Measurements from ENCODE around the gene KIF1A. TPM values are rescaled to one million over a fixed set of nuclear protein-coding genes. Genes with fewer than 3 reads are reported as not detected.

The KIF1A gene
- total RNA-seq, 1 donor = not detected

- no peak for TF ChIP-seq CTCF (IDR thresholded peaks at IDR 0.05; ENCODE audit: insufficient read depth, low read depth, low read length)
- no peak for DNase-seq (ENCODE audit: low read depth)
These were observed 103.8 kb downstream of the KIF1A start for GRCh38 chr2:240716130-240716798.

GRCh38 chr2:240714747-240715725, 105.0 kb downstream of the KIF1A start:
- no peak overlapping the region for H3K4me3 ChIP-seq (ENCODE audit: low read depth, low read length)
- no peak for DNase-seq (ENCODE audit: low read depth)
- no peak for TF ChIP-seq CTCF (IDR thresholded peaks at IDR 0.05; ENCODE audit: insufficient read depth, low read depth, low read length)

More at GRCh38 chr2:240716130-240716798, 103.8 kb downstream of the KIF1A start:
- H3K4me3 ChIP-seq (ENCODE audit: low read depth, low read length) = no peak overlapping the region

GRCh38 chr2:240713928-240714746, 105.9 kb downstream of the KIF1A start:
- no peak overlapping the region for H3K4me3 ChIP-seq (ENCODE audit: low read depth, low read length)
- no peak for DNase-seq (ENCODE audit: low read depth)
- no peak for TF ChIP-seq CTCF (IDR thresholded peaks at IDR 0.05; ENCODE audit: insufficient read depth, low read depth, low read length)

GRCh38 chr2:240713071-240713927, 106.7 kb downstream of the KIF1A start:
- no peak for DNase-seq (ENCODE audit: low read depth)
- no peak for TF ChIP-seq CTCF (IDR thresholded peaks at IDR 0.05; ENCODE audit: insufficient read depth, low read depth, low read length)
- H3K4me3 ChIP-seq (ENCODE audit: low read depth, low read length) = no peak overlapping the region

GRCh38 chr2:240712121-240712520, 107.9 kb downstream of the KIF1A start:
- TF ChIP-seq CTCF (IDR thresholded peaks at IDR 0.05; ENCODE audit: insufficient read depth, low read depth, low read length) = no peak
- H3K4me3 ChIP-seq (ENCODE audit: low read depth, low read length) = no peak overlapping the region
- no peak for DNase-seq (ENCODE audit: low read depth)

GRCh38 chr2:240711701-240712100, 108.3 kb downstream of the KIF1A start:
- DNase-seq (ENCODE audit: low read depth) = no peak
- no peak overlapping the region for H3K4me3 ChIP-seq (ENCODE audit: low read depth, low read length)
- TF ChIP-seq CTCF (IDR thresholded peaks at IDR 0.05; ENCODE audit: insufficient read depth, low read depth, low read length) = no peak
